ENCODE measurements around the gene CEP72.
"Not testable (repeated sequence)": the region's sequence is repeated elsewhere in the genome, so short reads cannot be mapped to it uniquely, and the experiment has no call there.

The CEP72 gene

DNA sequence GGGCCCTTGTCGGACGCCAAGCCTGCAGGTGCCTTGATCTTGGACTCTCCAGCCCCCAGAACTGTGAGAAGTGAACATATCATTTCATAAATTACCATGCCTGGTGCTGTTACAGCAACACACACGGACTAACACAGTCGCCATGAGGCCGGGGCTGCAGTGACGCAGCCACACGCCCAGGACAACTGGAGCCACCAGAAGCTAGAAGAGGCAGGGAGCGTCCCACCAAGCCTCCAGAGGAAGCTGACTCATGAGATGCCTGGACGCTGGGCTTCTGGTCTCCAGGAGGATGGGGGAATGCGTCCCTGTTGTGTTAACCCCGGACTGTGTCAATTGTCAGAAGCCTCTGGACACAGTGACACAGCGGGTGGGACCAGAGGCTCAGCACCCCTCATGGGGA is 74.8 kb downstream of the CEP72 start:
- DNase-seq: not testable (repeated sequence)

DNA sequence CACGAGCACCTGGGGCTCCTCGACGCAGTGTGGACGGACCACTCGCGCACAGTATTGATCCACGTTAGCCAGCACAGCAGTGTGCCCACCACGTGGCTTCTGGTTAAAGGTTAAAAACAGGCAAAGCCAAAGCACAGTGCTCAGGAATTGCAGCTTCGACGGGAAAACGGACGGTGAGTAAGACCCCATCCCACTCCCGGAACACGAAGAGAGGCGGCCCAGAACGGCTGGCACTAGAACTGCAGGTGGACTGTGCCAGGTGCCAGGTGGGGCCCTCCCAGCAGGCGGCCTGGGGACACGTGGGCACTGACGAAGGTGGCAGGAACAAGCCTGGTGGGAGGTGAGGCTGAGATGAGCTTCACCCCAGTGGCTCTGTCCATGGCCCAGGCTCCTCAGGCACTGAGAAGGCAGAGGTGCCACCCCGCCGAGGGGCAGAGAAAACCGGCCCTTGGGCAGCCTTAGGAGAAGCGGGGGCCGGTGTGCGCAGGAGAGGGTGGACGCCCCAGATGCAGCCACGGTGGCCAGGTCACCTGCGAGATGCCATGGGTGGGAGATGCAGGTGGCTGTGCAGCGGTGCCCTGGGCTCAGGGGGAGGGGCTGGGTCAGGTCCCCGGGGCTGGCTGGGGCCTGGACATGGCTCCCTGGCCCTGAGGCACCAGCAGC is 76.3 kb downstream of the CEP72 start:
- DNase-seq: not testable (repeated sequence)

DNA sequence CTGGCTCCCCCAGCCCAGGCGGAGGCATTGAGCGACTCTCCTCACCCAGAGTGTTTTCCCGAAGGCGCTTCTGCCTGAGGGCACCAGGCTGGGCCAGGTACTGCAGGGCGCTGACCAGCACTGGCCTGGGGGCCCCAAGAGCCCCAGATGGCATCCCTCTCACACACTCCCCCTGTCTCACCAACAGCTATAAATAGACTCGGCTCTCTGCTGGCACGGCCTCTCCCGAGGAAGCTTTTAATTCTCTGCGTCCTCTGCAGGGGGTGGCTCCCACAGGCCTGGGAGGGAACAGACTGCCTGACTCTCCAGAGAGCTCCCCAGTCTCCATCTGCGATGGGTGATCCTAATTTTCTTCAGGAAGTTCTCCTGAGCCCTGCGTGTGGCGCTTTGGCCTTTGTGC is 78.2 kb downstream of the CEP72 start:
- DNase-seq: not testable (repeated sequence)

DNA sequence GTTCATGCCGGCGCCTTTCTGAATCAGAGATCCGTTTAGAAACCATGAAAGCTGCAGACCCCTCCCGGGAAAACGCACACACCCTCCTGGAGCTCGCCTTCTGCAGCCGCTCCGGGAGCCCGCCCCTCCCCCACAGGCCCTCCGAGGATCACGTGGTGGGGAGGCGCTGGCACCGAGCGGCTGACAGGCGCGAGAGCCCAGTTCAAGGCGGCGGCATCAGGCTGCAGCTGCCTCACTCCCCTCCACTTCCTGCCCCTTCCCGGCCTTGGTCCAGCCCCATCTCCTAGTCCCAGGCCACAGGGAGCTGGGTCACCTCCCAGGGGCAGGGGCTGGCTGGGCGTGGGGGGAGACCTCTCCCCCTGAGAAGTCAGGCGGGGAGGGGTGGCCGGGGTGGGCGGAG is 78.9 kb downstream of the CEP72 start:
- DNase-seq: not testable (repeated sequence)

DNA sequence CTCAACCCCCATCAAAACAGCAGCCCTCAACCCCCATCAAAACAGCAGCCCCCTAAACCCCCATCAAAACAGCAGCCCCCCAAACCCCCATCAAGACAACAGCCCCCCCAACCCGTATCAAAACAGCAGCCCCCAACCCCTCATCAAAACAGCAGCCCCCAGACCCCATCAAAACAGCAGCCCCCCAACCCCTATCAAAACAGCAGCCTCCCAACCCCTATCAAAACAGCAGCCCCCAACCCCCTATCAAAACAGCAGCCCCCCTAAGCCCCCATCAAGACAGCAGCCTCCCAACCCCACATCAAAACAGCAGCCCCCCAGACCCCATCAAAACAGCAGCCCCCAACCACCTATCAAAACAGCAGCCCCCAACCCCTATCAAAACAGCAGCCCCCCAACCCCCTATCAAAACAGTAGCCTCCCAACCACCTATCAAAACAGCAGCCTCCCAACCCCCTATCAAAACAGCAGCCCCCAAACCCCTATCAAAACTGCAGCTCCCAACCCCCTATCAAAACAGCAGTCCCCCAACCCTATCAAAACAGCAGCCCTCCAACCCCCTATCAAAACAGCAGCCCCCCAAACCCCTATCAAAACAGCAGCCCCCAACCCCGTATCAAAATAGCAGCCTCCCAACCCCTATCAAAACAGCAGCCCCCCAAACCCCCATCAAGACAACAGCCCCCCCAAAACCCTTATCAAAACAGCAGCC is 79.8 kb downstream of the CEP72 start:
- no peak for DNase-seq

DNA sequence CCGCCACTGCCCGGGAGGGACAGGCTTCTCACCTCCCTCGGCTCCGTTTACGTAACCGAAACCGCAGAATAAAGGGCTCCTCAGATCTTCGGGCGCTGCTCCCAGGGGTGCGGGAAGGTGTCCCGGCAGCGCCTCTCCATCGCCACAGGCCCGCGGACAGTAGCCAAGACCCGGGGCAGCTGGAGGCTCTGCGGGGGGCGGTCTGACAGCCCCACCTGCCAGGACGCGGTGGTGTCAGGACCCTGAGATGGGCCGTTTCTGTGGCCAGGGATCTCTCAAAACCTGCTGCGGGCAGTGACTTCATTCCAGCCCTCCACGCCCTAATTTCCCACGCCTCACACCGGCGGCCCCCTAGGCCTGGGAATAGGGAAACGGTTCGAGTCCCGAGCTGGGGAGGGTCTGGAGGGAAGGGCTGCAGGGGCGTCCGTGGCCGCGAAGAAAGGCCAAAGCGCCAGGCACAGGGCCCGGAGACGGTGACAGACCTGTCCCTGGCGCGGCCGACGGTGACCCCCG is 80.4 kb downstream of the CEP72 start:
- DNase-seq: not testable (repeated sequence)

DNA sequence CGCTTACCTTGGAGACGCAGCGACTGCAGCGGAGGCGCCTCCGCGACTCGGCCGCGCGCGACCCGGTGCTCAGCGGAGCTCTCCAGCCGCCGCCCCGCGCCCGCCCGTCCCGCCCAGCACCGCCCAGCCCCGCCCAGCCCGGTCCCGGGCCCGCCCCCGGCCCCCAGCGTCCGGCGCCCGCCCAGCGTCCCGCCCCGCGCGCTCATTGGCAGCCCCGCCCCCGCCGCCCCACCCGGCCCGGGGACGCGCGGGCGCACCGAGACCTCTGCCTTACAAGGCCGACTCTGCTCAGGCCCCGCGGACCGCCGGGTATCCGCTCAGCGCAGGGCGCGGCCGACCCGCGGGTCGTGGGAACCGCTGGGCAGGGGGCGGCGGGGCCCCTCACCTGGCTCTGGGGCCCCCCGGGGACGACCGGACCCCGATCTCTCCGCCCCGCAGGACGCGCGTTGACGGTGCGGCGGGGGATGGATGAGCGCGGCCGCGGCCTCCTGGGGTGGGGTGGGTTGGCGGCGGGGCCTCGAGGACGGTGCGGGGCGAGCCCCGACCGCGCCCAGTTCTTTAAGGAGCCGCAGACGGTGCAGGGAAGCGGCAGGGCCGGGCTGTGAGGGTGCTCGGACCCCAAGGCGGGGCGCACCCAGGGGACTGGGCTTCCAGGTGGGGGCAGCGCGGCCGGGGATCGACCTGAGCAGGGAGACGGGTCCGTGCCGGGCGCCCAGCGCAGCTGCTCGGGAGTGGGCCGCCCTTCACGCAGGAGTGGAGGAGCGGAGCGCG is 81.3 kb downstream of the CEP72 start, which contains the start of gene TPPP:
Gene TPPP (minus strand): TSS at position 82 of the 771 bp plus-strand sequence. CDS start 15,292 bp downstream, outside the sequence.
- peak; percentile 19 for DNase-seq

DNA sequence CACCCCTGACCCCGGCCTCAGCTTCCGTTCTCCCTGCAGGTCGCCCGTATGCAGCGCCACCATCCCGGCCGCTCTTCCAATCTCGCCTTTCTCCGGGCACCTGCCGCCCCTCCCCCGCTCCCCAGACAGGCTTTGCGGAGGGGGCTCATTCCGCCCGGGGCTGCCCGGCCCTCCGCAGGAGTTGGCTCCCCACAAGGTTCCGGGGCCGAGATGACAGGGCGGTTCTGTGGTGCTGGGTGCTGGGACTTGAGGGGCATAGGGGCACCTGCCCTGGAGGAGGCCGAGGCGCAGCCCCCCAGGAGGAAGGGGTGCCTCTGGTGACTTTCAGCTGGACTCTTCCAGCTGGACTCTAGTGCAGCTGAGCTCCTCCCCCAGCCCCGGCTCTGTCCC is 81.9 kb downstream of the CEP72 start:
- not testable (repeated sequence) for DNase-seq

DNA sequence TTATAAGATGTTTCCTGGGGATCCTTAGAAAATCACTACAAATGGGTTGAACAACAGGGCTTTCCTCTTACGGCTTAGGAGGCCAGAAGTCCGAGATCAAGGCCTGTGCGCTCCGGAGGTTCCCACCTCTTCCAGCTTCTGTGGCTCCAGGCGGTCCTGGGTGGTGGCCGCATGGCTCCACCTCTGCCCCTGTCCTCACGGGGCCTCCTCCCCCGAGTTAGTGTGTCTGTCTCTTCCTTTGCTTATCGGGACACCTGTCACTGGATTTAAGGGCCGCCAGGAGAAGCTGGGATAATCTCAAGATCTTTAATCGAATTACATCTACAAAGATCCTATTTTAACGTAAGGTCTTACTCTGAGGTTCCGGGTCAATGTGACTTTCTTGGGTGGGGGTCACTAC is 83.3 kb downstream of the CEP72 start:
- not testable (repeated sequence) for DNase-seq

DNA sequence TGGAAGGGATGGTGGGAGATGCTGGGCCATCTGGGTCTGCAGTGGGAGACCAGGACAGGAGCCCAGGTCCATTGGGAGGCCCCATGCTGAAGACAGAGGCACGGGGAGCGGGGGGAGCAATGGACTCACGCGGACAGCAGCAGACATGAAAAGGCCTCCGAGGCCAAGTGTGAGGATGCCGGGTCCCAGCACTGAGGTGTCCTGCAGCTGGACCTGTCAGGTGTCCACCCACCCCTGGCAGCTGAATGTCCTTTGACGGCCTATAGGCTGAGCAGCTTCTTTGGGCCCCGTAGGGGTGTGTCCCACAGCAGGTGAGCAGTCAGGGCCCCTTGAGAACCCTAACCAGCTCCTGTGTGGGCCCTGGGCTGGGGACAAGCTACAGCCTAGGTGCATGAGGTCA is 84.1 kb downstream of the CEP72 start:
- not testable (repeated sequence) for DNase-seq

DNA sequence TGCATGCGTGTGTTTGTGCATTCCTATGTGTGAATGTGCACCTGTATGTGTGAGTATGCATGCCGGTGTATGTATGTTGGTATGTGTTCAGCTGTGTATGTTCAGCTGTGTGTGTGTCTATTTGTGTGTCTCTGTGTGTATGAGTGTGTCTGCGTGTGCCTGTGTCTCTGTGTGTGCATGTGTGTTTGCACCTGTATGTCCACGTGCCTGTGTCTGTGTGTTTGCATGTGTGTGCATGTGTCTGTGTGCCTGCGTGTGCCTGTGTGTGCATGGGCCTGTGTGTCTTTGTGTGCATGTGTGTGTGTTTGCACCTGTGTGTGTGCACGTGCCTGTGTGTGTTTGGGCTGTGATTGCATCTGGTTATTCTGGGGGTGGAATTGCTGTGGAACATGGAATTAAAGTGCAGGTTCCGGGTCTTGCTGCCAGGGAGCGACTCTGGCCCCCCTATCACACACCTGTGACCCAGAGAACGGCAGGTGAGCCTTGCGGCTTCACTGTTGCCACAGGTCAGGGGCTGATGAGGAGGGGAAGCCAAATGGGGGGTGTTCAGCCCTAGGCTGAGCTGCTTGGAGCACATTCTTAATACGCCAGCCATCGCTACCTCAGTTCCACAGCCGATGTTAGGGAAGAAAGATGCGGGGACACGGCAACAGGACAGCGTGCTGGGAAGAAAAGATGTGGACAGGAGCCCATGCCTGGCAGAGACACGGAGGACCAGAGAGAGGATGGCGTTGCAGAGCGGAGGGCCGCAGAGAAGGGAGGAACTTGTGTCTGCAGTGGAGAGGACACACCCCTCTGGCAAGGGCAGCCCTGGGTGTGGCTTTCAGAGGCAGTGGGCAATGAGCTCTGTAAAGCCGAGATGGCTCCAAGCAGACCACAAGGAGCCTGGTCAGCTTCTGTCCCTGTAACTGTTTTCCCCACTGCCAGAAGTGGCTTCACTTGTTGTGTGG is 84.9 kb downstream of the CEP72 start:
- DNase-seq: not testable (repeated sequence)
